Brain microvascular endothelial cell (primary cell): ENCODE measurements around the gene FBN2.

Source experiments
- DNase-seq: peaks from one replicate; pipeline ENCODE4 v3.0.0-alpha.2; 2020
- H3K27ac ChIP-seq: fragments of 250-450 bp; sonication (Bioruptor Pico); 2 replicates; pipeline ENCODE4 v1.5.1; 2020; ENCODE audit warnings: mild to moderate bottlenecking, moderate library complexity
- H3K27me3 ChIP-seq: fragments of 250-450 bp; sonication (Bioruptor Pico); replicated peaks from 2 replicates; pipeline ENCODE4 v1.5.1; 2020; ENCODE audit warnings: mild to moderate bottlenecking
- H3K36me3 ChIP-seq: fragments of 250-450 bp; sonication (Bioruptor Pico); replicated peaks from 2 replicates; pipeline ENCODE4 v1.5.1; 2020; ENCODE audit warnings: mild to moderate bottlenecking
- H3K4me3 ChIP-seq: 2 replicates; pipeline ENCODE4 v1.5.1; 2011; ENCODE audit warnings: low read depth, mild to moderate bottlenecking, control low read depth, low read length, moderate library complexity
- CTCF ChIP-seq: IDR thresholded peaks from 2 replicates; pipeline ENCODE4 v1.5.1; 2011; ENCODE audit warnings: low read depth, mild to moderate bottlenecking, moderate library complexity, low read length, control low read depth, inconsistent platforms; ENCODE audit errors: missing control alignments
- in situ Hi-C: cut with HindIII; loops from 2 replicates; pipeline ENCODE4 v1.10.0; 2017; ENCODE audit warnings: low sequenced_read_pairs, low pct_ligation_motif_present

FBN2 gene

GRCh38 chr5:128243958-128244582 lies 294.0 kb downstream of the FBN2 start:
- H3K27me3 ChIP-seq = no peaks in the 10 kb centered on the region

GRCh38 chr5:128241051-128241695 lies 296.9 kb downstream of the FBN2 start:
- in situ Hi-C loops = loop anchor here (25.0 kb wide), 1 partner anchor 246 kb away; no protein-coding TSS in a partner anchor
- DNase-seq = peak; percentile 15

More at GRCh38 chr5:128243958-128244582, 294.0 kb downstream of the FBN2 start:
- in situ Hi-C loops = loop anchor here (25.0 kb wide), 1 partner anchor 243 kb away; no protein-coding TSS in a partner anchor
- H3K36me3 ChIP-seq = no peaks in the 10 kb centered on the region
- no peak overlapping the region for H3K27ac ChIP-seq
- TF ChIP-seq CTCF = no peak
- DNase-seq = no peak
- no peak overlapping the region for H3K4me3 ChIP-seq

GRCh38 chr5:128237546-128237945 lies 300.5 kb downstream of the FBN2 start:
- TF ChIP-seq CTCF = no peak

More at GRCh38 chr5:128241051-128241695, 296.9 kb downstream of the FBN2 start:
- Histone ChIP-seq H3K27ac (no peak overlapping the region), H3K27me3 (no peaks in the 10 kb centered on the region), H3K36me3 (no peaks in the 10 kb centered on the region), H3K4me3 (no peak overlapping the region)
- no peak for TF ChIP-seq CTCF

GRCh38 chr5:128237000-128237399 lies 301.0 kb downstream of the FBN2 start:
- TF ChIP-seq CTCF = no peak
- H3K27me3 ChIP-seq = no peaks in the 10 kb centered on the region
- H3K27ac ChIP-seq = no peak overlapping the region
- in situ Hi-C loops = loop anchor here (25.0 kb wide), 1 partner anchor 250 kb away; no protein-coding TSS in a partner anchor
- H3K36me3 ChIP-seq = no peaks in the 10 kb centered on the region
- DNase-seq = no peak
- H3K4me3 ChIP-seq = no peak overlapping the region

More at GRCh38 chr5:128237546-128237945, 300.5 kb downstream of the FBN2 start:
- no peaks in the 10 kb centered on the region for H3K36me3 ChIP-seq
- H3K27ac ChIP-seq = no peak overlapping the region
- no peak overlapping the region for H3K4me3 ChIP-seq
- no peak for DNase-seq
- in situ Hi-C loops = loop anchor here (25.0 kb wide), 1 partner anchor 250 kb away; no protein-coding TSS in a partner anchor
- no peaks in the 10 kb centered on the region for H3K27me3 ChIP-seq

GRCh38 chr5:128236334-128236733 lies 301.7 kb downstream of the FBN2 start:
- TF ChIP-seq CTCF = no peak
- in situ Hi-C loops = loop anchor here (25.0 kb wide), 1 partner anchor 251 kb away; no protein-coding TSS in a partner anchor
- no peak for DNase-seq
- Histone ChIP-seq H3K4me3 (no peak overlapping the region), H3K36me3 (no peaks in the 10 kb centered on the region), H3K27me3 (no peaks in the 10 kb centered on the region), H3K27ac (no peak overlapping the region)
